Measurements from ENCODE around the gene CXCL11.

Gene CXCL11

GRCh38 chr4:76035799-76036380, at the start of gene CXCL11:
Gene CXCL11, minus strand, starts transcription at chr4:76036070. Its CDS starts 83 bp downstream, at chr4:76035987.
- DNase-seq (ENCODE audit: low read depth): peak; percentile 14
- no peak within 1 kb of the TSS for H3K4me3 ChIP-seq (replicated peaks; ENCODE audit: low read depth, low read length)
- TF ChIP-seq, protein P1, sequence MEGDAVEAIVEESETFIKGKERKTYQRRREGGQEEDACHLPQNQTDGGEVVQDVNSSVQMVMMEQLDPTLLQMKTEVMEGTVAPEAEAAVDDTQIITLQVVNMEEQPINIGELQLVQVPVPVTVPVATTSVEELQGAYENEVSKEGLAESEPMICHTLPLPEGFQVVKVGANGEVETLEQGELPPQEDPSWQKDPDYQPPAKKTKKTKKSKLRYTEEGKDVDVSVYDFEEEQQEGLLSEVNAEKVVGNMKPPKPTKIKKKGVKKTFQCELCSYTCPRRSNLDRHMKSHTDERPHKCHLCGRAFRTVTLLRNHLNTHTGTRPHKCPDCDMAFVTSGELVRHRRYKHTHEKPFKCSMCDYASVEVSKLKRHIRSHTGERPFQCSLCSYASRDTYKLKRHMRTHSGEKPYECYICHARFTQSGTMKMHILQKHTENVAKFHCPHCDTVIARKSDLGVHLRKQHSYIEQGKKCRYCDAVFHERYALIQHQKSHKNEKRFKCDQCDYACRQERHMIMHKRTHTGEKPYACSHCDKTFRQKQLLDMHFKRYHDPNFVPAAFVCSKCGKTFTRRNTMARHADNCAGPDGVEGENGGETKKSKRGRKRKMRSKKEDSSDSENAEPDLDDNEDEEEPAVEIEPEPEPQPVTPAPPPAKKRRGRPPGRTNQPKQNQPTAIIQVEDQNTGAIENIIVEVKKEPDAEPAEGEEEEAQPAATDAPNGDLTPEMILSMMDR (IDR thresholded peaks at IDR 0.05; ENCODE audit: low read length, missing control alignments): no peak

DNA sequence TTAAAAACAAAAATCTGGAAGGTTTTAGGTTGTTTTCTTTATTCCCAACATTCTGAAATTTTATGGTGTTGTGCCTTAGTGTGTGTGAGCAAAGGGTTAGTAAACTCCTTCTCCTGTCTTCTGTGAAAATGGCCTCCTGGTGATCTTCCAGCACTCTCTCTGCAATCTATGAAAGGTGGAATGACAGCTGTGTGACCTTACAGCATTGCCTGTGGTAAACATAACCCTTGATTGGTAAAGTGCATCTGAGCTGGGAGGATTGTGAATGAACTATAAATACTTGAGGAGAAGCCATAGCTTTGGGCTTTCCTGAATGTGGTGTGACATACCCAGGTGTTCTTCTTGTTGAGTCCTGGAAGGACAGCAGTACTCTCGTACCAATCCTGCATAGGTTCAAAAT, 48.7 kb upstream of the CXCL11 start:
- TF ChIP-seq, protein P1 (IDR thresholded peaks at IDR 0.05; ENCODE audit: low read length, missing control alignments): no peak
- no peak for DNase-seq (ENCODE audit: low read depth)
- H3K4me3 ChIP-seq (replicated peaks; ENCODE audit: low read depth, low read length): no peak overlapping the region

DNA sequence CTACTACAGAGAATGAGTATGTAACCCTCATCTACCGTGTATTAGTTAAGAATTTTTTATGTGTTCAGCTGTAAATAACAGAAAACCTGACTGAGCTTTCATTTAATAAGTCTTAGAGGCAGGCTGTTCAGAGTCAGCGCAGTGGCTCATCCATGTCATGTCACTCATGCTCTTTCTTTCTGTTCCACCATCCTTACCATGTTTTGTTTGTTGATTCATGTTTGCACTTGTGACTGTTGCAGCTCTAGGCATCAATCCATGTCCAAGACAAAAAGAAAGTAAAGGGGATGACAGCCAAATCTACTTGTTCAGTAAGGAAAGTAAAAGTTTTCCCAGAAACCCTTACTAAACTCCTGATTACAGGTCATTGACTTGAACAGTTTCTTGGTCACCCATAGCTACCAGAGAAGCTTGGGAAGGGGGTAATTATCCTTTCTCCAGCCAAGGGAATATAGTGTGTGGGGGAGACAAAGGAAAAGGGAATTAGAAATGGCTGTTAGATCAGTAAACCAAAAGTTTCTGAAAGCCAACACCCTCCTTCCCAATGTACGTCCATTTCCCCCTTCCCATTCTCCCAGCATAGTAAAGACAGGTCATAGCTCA, 47.6 kb upstream of the CXCL11 start:
- TF ChIP-seq, protein P1 (IDR thresholded peaks at IDR 0.05; ENCODE audit: low read length, missing control alignments): no peak
- no peak for DNase-seq (ENCODE audit: low read depth)
- no peak overlapping the region for H3K4me3 ChIP-seq (replicated peaks; ENCODE audit: low read depth, low read length)

- no peak overlapping the region for H3K4me3 ChIP-seq (replicated peaks; ENCODE audit: low read depth, low read length)
- DNase-seq (ENCODE audit: low read depth): peak; percentile 15
- TF ChIP-seq, protein P1 (IDR thresholded peaks at IDR 0.05; ENCODE audit: low read length, missing control alignments): no peak
Measured at GRCh38 chr4:76078033-76078613, 42.3 kb upstream of the CXCL11 start.

- H3K4me3 ChIP-seq (replicated peaks; ENCODE audit: low read depth, low read length): no peak overlapping the region
- TF ChIP-seq, protein P1 (IDR thresholded peaks at IDR 0.05; ENCODE audit: low read length, missing control alignments): no peak
- DNase-seq (ENCODE audit: low read depth): no peak
Measured at GRCh38 chr4:76074993-76075600, 39.2 kb upstream of the CXCL11 start.

- TF ChIP-seq, protein P1 (IDR thresholded peaks at IDR 0.05; ENCODE audit: low read length, missing control alignments): no peak
- H3K4me3 ChIP-seq (replicated peaks; ENCODE audit: low read depth, low read length): no peak within 1 kb of the TSS
Measured at GRCh38 chr4:76074468-76074867, 38.6 kb upstream of the CXCL11 start, which contains the start of gene ART3. Gene ART3, plus strand, starts transcription at chr4:76074709. Its CDS starts 1,181 bp downstream, at chr4:76075890.

More at GRCh38 chr4:76074468-76074867, 38.6 kb upstream of the CXCL11 start, which contains the start of gene ART3:
- DNase-seq (ENCODE audit: low read depth): no peak
